ENCODE measurements around the gene TMSB4X.
"Not testable (repeated sequence)": the region's sequence is repeated elsewhere in the genome, so short reads cannot be mapped to it uniquely, and the experiment has no call there.

DNA sequence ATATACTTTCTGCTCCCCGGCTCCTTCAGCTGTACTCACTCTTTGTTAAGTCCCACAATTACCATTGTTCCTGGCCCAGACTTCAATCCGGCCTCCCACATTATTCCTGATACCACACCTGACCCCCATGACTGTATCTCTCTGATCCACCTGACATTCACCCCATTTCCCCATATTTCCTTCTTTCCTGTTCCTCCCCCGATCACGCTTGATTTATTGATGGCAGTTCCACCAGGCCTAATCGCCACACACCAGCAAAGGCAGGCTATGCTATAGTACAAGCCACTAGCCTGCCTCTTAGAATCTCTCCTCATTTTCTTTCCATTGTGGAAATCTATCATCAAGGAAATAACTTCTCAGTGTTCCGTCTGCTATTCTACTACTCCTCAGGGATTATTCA lies 31.3 kb upstream of the TMSB4X start:
- TF ChIP-seq EP300, POLR2A (IDR thresholded peaks at IDR 0.05): not testable (repeated sequence)

Measured in ovary (tissue), 1 donor.